Upper lobe of left lung (tissue), 4 donors: Measurements from ENCODE around the gene PAQR5.

ENCODE experiments used
- CTCF ChIP-seq, 6 experiments: fragments of 450-650 bp in 4 of 6; fragments of 200-600 bp in 2 of 6; sonication (generic) in 2 of 6; IDR thresholded peaks; one replicate each; pipeline ENCODE4 v1.5.1; 2016 to 2019; ENCODE audit warnings: antibody characterized with exemption in 6 of 6
- EP300 ChIP-seq, 4 donors: sonication (generic); formaldehyde crosslinking; IDR thresholded peaks; one replicate each; pipeline ENCODE4 v1.5.1; 2017; ENCODE audit warnings: antibody characterized with exemption in 4 of 4, control low read depth in 2 of 4
- POLR2A ChIP-seq, 4 donors: fragments of 450-650 bp; IDR thresholded peaks; one replicate each; pipeline ENCODE4 v1.5.1; 2016 to 2017; ENCODE audit warnings: antibody characterized with exemption in 4 of 4, mild to moderate bottlenecking in 2 of 4

GRCh38 chr15:69358850-69359249, 60.1 kb downstream of the PAQR5 start:
- no peak for TF ChIP-seq CTCF (IDR thresholded peaks at IDR 0.05)
- no peak for TF ChIP-seq POLR2A (IDR thresholded peaks at IDR 0.05)
- TF ChIP-seq EP300 (IDR thresholded peaks at IDR 0.05), result no peak
